Skeletal muscle satellite cell (primary cell): ENCODE data around the gene NEU1.
"Not testable (repeated sequence)": the region's sequence is repeated elsewhere in the genome, so short reads cannot be mapped to it uniquely, and the experiment has no call there.

Source experiments
- H3K27me3 ChIP-seq: 2 replicates; pipeline ENCODE4 v1.7.0; 2013; ENCODE audit warnings: low read length; ENCODE audit not compliant: control insufficient read depth, insufficient read depth
- H3K36me3 ChIP-seq: 2 replicates; pipeline ENCODE4 v1.7.0; 2013; ENCODE audit warnings: mild to moderate bottlenecking, control low read depth, low read length; ENCODE audit not compliant: insufficient read depth
- H3K4me1 ChIP-seq: 2 replicates; pipeline ENCODE4 v1.7.0; 2013; ENCODE audit warnings: low read length; ENCODE audit not compliant: control insufficient read depth, insufficient read depth
- H3K4me2 ChIP-seq: 2 replicates; pipeline ENCODE4 v1.7.0; 2013; ENCODE audit warnings: mild to moderate bottlenecking, low read length
- H3K4me3 ChIP-seq: 2 replicates; pipeline ENCODE4 v1.7.0; 2013; ENCODE audit warnings: low read length
- H3K9ac ChIP-seq: 2 replicates; pipeline ENCODE4 v1.7.0; 2013; ENCODE audit warnings: mild to moderate bottlenecking, low read depth, low read length, moderate library complexity
- H3K9me3 ChIP-seq: replicated peaks from 2 replicates; pipeline ENCODE4 v1.7.0; 2013; ENCODE audit warnings: mild to moderate bottlenecking, control low read depth, low read length

The NEU1 gene

DNA sequence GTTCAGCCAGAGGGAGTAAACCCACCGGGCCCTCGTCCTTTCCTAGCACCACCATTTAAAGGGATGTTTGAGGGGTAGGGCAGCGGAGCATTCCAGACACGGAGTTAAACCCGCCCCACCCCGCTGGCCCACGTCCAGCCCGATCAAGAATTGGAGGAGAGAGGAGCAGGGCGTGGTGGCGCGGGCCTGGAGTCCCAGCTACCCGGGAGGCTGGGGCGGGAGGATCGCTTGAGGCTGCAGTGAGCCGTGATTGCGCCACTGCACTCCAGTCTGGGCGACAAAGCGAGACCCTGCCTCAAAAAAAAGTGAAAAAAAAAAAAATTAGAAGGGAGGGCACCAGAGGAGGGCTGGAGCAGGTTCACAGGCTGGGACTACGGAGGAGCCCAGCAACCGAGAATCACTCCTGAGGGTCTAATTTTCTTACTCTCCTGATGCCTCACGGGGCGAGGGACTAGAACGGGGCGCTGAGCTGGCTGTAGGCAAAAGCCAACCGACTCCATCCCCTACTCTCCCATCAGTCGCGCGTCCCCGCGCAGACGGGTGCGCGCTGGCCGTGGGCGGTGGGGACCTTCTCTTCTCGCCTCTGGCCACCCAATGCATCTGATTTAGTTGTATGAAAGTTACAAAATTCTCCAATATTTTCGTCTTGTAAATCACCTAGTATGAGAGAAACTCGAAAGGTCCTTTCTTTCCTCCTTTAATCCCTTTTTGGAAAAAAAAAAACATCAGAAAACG is 41.2 kb downstream of the NEU1 start:
- Histone ChIP-seq H3K4me1 (peaks cover 34% of the 10 kb centered on the region), H3K9ac (peak overlapping the region; percentile 92), H3K36me3 (no peaks in the 10 kb centered on the region), H3K4me3 (peak overlapping the region; percentile 79), H3K27me3 (no peaks in the 10 kb centered on the region), H3K4me2 (peak overlapping the region; percentile 94), H3K9me3 (no peaks in the 10 kb centered on the region)

- peaks cover 32% of the 10 kb centered on the region for H3K4me1 ChIP-seq
- not testable (repeated sequence) for H3K36me3 ChIP-seq, H3K9ac ChIP-seq, H3K9me3 ChIP-seq, H3K4me2 ChIP-seq, H3K27me3 ChIP-seq, H3K4me3 ChIP-seq
Measured at GRCh38 chr6:31820399-31820798, 42.2 kb downstream of the NEU1 start.

GRCh38 chr6:31819871-31820299 is 42.7 kb downstream of the NEU1 start:
- Histone ChIP-seq H3K4me3 (no peak overlapping the region), H3K4me1 (peaks cover 32% of the 10 kb centered on the region), H3K36me3 (no peaks in the 10 kb centered on the region), H3K9me3 (no peaks in the 10 kb centered on the region), H3K9ac (no peak overlapping the region), H3K4me2 (no peak overlapping the region), H3K27me3 (no peaks in the 10 kb centered on the region)

DNA sequence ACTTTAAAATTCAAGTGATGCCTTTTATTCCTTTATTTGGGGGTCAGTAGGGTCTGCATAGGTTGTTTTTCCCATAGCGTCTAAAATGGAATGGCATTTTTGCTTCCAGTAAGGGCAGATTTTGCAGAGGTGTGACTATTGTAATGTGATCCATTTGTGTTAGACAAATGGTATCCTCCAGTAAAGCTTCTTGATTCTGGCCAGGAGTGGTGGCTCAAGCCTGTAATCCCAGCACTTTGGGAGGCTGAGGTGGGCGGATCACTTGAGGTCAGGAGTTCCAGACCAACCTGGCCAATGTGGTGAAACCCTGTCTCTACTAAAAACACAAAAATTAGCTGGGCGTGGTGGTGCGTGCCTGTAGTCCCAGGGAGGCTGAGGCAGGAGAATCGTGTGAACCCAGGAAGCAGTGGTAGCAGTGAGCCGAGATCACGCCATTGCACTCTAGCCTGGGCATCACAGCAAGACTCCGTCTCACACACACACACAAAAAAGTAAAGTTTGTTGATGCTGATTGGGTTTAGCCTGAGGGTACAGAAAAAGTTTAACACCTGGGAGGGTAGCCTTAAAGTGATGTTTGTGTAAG is 44.6 kb downstream of the NEU1 start:
- Histone ChIP-seq H3K4me2 (peak overlapping the region; percentile 85), H3K4me3 (peak overlapping the region; percentile 67), H3K4me1 (peaks cover 38% of the 10 kb centered on the region)
- H3K27me3 ChIP-seq, H3K9me3 ChIP-seq, H3K9ac ChIP-seq, H3K36me3 ChIP-seq: not testable (repeated sequence)

DNA sequence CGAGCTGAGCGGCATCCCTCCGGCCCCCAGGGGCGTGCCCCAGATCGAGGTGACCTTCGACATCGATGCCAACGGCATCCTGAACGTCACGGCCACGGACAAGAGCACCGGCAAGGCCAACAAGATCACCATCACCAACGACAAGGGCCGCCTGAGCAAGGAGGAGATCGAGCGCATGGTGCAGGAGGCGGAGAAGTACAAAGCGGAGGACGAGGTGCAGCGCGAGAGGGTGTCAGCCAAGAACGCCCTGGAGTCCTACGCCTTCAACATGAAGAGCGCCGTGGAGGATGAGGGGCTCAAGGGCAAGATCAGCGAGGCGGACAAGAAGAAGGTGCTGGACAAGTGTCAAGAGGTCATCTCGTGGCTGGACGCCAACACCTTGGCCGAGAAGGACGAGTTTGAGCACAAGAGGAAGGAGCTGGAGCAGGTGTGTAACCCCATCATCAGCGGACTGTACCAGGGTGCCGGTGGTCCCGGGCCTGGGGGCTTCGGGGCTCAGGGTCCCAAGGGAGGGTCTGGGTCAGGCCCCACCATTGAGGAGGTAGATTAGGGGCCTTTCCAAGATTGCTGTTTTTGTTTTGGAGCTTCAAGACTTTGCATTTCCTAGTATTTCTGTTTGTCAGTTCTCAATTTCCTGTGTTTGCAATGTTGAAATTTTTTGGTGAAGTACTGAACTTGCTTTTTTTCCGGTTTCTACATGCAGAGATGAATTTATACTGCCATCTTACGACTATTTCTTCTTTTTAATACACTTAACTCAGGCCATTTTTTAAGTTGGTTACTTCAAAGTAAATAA is 45.3 kb downstream of the NEU1 start:
- H3K27me3 ChIP-seq, H3K36me3 ChIP-seq, H3K9me3 ChIP-seq: not testable (repeated sequence)
- peak overlapping the region; percentile 85 for H3K4me2 ChIP-seq
- H3K9ac ChIP-seq = peak overlapping the region; percentile 28
- H3K4me3 ChIP-seq = peak overlapping the region; percentile 67
- H3K4me1 ChIP-seq = peaks cover 33% of the 10 kb centered on the region

DNA sequence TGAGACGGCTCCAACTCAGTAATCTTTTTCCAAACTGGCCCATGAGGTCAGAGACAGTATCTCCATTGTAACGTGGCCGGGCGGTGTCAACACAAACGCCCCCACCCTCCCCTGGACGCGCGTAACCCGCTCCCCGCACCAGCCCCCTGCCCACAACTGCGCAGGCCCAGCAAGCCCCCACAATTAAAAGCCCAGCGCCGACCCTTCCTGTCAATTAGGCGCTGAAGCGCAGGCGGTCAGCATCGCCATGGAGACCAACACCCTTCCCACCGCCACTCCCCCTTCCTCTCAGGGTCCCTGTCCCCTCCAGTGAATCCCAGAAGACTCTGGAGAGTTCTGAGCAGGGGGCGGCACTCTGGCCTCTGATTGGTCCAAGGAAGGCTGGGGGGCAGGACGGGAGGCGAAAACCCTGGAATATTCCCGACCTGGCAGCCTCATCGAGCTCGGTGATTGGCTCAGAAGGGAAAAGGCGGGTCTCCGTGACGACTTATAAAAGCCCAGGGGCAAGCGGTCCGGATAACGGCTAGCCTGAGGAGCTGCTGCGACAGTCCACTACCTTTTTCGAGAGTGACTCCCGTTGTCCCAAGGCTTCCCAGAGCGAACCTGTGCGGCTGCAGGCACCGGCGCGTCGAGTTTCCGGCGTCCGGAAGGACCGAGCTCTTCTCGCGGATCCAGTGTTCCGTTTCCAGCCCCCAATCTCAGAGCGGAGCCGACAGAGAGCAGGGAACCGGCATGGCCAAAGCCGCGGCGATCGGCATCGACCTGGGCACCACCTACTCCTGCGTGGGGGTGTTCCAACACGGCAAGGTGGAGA is 47.4 kb downstream of the NEU1 start, which contains the start of the genes HSPA1A and HSPA1L:
HSPA1A (plus strand) TSS at position 519 of the 814 bp plus-strand sequence; CDS start at position 733, 214 bp downstream.
HSPA1L (minus strand) TSS at position 259 of the 814 bp plus-strand sequence. CDS start 3,311 bp downstream, outside the sequence.
- Histone ChIP-seq H3K4me2 (peak within 1 kb of the TSS; percentile 98), H3K4me3 (peak within 1 kb of the TSS; percentile 85), H3K27me3 (no peaks in the 10 kb centered on the region), H3K4me1 (peaks cover 26% of the 10 kb centered on the region), H3K36me3 (no peaks in the 10 kb centered on the region), H3K9ac (peak within 1 kb of the TSS; percentile 77), H3K9me3 (no peaks in the 10 kb centered on the region)

DNA sequence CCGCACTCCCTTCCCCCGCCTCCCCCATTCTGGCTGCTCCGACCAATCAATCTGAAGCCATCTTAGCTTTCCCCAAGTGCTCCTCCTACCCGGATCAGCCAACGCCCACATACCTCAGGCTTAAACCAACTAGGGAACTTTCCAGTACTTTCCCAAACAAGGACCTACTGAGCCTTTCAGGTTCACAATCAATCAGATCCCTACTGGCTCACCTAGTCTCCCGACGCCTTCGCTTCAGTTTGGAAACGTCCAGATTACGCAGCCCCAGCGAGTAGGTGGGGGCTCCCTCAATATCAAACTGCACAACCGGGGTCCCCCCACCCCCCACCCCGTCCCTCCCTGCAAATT is 48.0 kb downstream of the NEU1 start:
- Histone ChIP-seq H3K4me2 (peak overlapping the region; percentile 98), H3K9ac (peak overlapping the region; percentile 61), H3K36me3 (no peaks in the 10 kb centered on the region), H3K4me1 (peaks cover 26% of the 10 kb centered on the region), H3K4me3 (peak overlapping the region; percentile 85), H3K27me3 (no peaks in the 10 kb centered on the region), H3K9me3 (no peaks in the 10 kb centered on the region)

DNA sequence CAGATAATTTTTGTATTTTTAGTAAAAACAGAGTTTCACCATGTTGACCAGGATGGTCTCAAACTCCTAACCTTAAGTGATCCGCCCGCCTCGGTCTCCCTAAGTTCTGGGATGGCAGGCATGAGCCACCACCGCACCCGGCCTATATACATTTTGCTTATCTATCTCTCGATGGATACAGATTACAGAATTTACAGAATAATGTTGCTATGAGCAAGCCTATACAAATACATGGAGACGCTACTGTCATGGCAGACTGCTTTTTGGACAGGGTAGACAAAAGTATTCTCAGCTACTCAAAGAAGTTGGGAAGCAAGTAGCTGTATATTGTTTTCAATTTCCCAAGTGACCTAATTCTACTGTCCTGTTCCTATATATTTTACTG is 49.2 kb downstream of the NEU1 start:
- Histone ChIP-seq H3K27me3 (no peaks in the 10 kb centered on the region), H3K9ac (peak overlapping the region; percentile 77), H3K4me3 (no peak overlapping the region), H3K9me3 (no peaks in the 10 kb centered on the region), H3K36me3 (no peaks in the 10 kb centered on the region), H3K4me1 (peaks cover 21% of the 10 kb centered on the region), H3K4me2 (peak overlapping the region; percentile 79)

DNA sequence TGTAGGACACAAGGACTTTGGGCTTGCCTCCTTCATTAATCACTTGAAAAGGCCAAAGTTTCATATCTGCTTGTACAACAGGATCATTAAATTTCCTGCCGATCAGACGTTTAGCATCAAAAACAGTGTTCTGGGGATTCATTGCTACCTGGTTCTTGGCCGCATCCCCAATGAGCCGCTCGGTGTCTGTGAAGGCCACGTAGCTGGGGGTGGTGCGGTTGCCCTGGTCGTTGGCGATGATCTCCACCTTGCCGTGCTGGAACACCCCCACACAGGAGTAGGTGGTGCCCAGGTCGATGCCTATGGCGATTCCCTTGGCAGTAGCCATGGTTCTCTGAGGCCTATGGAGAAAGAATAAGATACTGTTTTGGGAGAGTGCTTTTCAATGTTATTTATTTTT is 51.0 kb downstream of the NEU1 start:
- no peak overlapping the region for H3K4me3 ChIP-seq
- no peaks in the 10 kb centered on the region for H3K36me3 ChIP-seq
- peaks cover 13% of the 10 kb centered on the region for H3K4me1 ChIP-seq
- no peaks in the 10 kb centered on the region for H3K27me3 ChIP-seq
- no peak overlapping the region for H3K4me2 ChIP-seq
- no peak overlapping the region for H3K9ac ChIP-seq
- H3K9me3 ChIP-seq = no peaks in the 10 kb centered on the region

GRCh38 chr6:31808599-31808998 is 54.0 kb downstream of the NEU1 start:
- not testable (repeated sequence) for H3K9ac ChIP-seq, H3K36me3 ChIP-seq, H3K9me3 ChIP-seq, H3K27me3 ChIP-seq, H3K4me3 ChIP-seq, H3K4me2 ChIP-seq
- peaks cover 14% of the 10 kb centered on the region for H3K4me1 ChIP-seq
